Measurements from ENCODE around the gene ADAMTS7. TPM values are rescaled to one million over a fixed set of nuclear protein-coding genes. Genes with fewer than 3 reads are reported as not detected.

Gene ADAMTS7
- total and polyA plus RNA-seq, 2 of the 8 experiments (the other 6 are each of a cell fraction or from before 2014, with no cell fraction given), result 27.9 to 45.2 TPM

GRCh38 chr15:78791357-78791756, 19.9 kb downstream of the ADAMTS7 start:
- DNase-seq (ENCODE audit: low read depth in 1 of 2, low spot score in 2 of 2) (no peak), FAIRE-seq (no peak)
- 67% methylated on average over 4 of the region's 4 CpGs; no CpG with 5 or more reads in 1 of the 2 experiments for WGBS, 2 experiments (ENCODE audit: extremely low coverage in 1 of 2, insufficient coverage in 1 of 2, insufficient read length in 1 of 2, insufficient replicate concordance in 2 of 2, low coverage in 1 of 2, low lambda C conversion rate in 2 of 2, missing lambda C conversion rate in 1 of 2)
- no peak overlapping the region for H2BK20ac ChIP-seq (ENCODE audit: low read length)
- H4K20me1 ChIP-seq (replicated peaks in 1 of 2; ENCODE audit: control insufficient read depth in 1 of 2, insufficient read depth in 2 of 2, low read length in 2 of 2), result peaks cover 3 to 13% of the 10 kb centered on the region in 2 experiments
- no peak overlapping the region for H2AK5ac ChIP-seq (ENCODE audit: low read depth, low read length)
- H2BK5ac ChIP-seq (ENCODE audit: low read depth, low read length), result no peak overlapping the region
- no peak for TF ChIP-seq RNF2 (IDR thresholded peaks at IDR 0.05; ENCODE audit: borderline replicate concordance, low read depth, low read length, missing control alignments, poor library complexity, severe bottlenecking)
- TF ChIP-seq FOSL1 (IDR thresholded peaks at IDR 0.05; ENCODE audit: insufficient read depth, low read depth, low read length), result no peak
- no peak for TF ChIP-seq JUN (IDR thresholded peaks at IDR 0.05; ENCODE audit: low read depth, low read length)
- TF ChIP-seq TBP (IDR thresholded peaks at IDR 0.05; ENCODE audit: low read depth, low read length), result no peak
- TF ChIP-seq JUND (IDR thresholded peaks at IDR 0.05; ENCODE audit: low read length), result no peak
- TF ChIP-seq TAF7 (optimal IDR thresholded peaks at IDR 0.05; ENCODE audit: borderline replicate concordance, low read depth, low read length), result no peak
- no peak for TF ChIP-seq CBX5 (IDR thresholded peaks at IDR 0.05; ENCODE audit: low read depth, low read length)
- no peak for TF ChIP-seq CBX8 (IDR thresholded peaks at IDR 0.05; ENCODE audit: borderline replicate concordance, low read depth, low read length)
- TF ChIP-seq SIRT6 (IDR thresholded peaks at IDR 0.05; ENCODE audit: low read length), result no peak
- no peak for TF ChIP-seq HDAC6 (IDR thresholded peaks at IDR 0.05; ENCODE audit: low read depth, low read length)
- no peak for TF ChIP-seq NRF1 (IDR thresholded peaks at IDR 0.05; ENCODE audit: low read depth, low read length)
- TF ChIP-seq SIN3A (conservative IDR thresholded peaks at IDR 0.05 in 1 of 2, IDR thresholded peaks at IDR 0.05 in 1 of 2; ENCODE audit: low read depth in 1 of 2, low read length in 2 of 2), result no peak
- H3K36me3 ChIP-seq (ENCODE audit: control insufficient read depth in 2 of 4, insufficient read depth in 4 of 4, low read length in 3 of 4), result peaks cover 2 to 14% (median 11%) of the 10 kb centered on the region in 4 experiments; a peak in 7 of 8 replicates
- no peak overlapping the region for H2AFZ ChIP-seq (ENCODE audit: low read length)
- H3K23me2 ChIP-seq (ENCODE audit: low read depth, low read length), result no peaks in the 10 kb centered on the region
- H3K56ac ChIP-seq (replicated peaks; ENCODE audit: insufficient read length, low read depth, low read length), result no peak overlapping the region
- no peak overlapping the region for H2BK15ac ChIP-seq (ENCODE audit: low read length)
- CTCF ChIA-PET (ENCODE audit: partially characterized antibody), result interaction anchor here (2.5 kb wide), 1 partner anchor 26 kb away, joined by 6 read pairs; no protein-coding TSS in a partner anchor
- H3K9me3 ChIP-seq (ENCODE audit: insufficient read depth in 2 of 2, low read depth in 1 of 2, low read length in 1 of 2), result no peaks in the 10 kb centered on the region
- no peak overlapping the region for H3K18ac ChIP-seq (ENCODE audit: extremely low read depth, low read length)
- H4K8ac ChIP-seq (ENCODE audit: extremely low read depth, insufficient read depth, low read length), result no peak overlapping the region
- H2BK12ac ChIP-seq (ENCODE audit: low read depth, low read length), result no peak overlapping the region
- no peaks in the 10 kb centered on the region; the same call in 1 of the 2 replicates for H3K79me1 ChIP-seq (ENCODE audit: low read depth, low read length)
- no peak overlapping the region for H3K14ac ChIP-seq (ENCODE audit: insufficient read length)
- no peak overlapping the region for H3K4me3 ChIP-seq (ENCODE audit: extremely low read depth in 1 of 4, insufficient read depth in 2 of 4, low read depth in 3 of 4, low read length in 4 of 4)
- no peaks in the 10 kb centered on the region for H3K79me2 ChIP-seq (ENCODE audit: control insufficient read depth in 1 of 2, insufficient read depth in 2 of 2, low read length in 2 of 2)
- no peak overlapping the region for H3K4ac ChIP-seq (replicated peaks; ENCODE audit: insufficient read length, low read depth, low read length)
- H3K4me1 ChIP-seq (replicated peaks in 1 of 4; ENCODE audit: control insufficient read depth in 3 of 4, insufficient read depth in 4 of 4, low read length in 3 of 4), result no peaks in the 10 kb centered on the region
- no peak overlapping the region for H2BK120ac ChIP-seq (replicated peaks; ENCODE audit: low read depth, low read length)
- POLR2A ChIA-PET (ENCODE audit: partially characterized antibody), result no interaction called here
- no peaks in the 10 kb centered on the region for H3K27me3 ChIP-seq (replicated peaks in 1 of 4; ENCODE audit: control insufficient read depth in 3 of 4, extremely low read depth in 1 of 4, insufficient read depth in 3 of 4, low read length in 3 of 4)
- H3K9ac ChIP-seq (replicated peaks in 1 of 4; ENCODE audit: extremely low read depth in 1 of 4, low read depth in 3 of 4, low read length in 3 of 4), result no peak overlapping the region
- H3K23ac ChIP-seq (ENCODE audit: insufficient read length), result no peak overlapping the region
- H4K91ac ChIP-seq (replicated peaks; ENCODE audit: insufficient read length, low read length), result no peak overlapping the region
- H3K4me2 ChIP-seq (ENCODE audit: insufficient read depth in 1 of 2, low read depth in 2 of 2, low read length in 2 of 2), result no peak overlapping the region
- no peak overlapping the region for H3K27ac ChIP-seq (ENCODE audit: low read depth, low read length)
- H4K5ac ChIP-seq (ENCODE audit: insufficient read length, low read depth, low read length), result no peak overlapping the region

All from H1 (cell line).